Testis (tissue), 2 donors: Measurements from ENCODE around the gene TRIM50.
"Not testable (repeated sequence)": the region's sequence is repeated elsewhere in the genome, so short reads cannot be mapped to it uniquely, and the experiment has no call there.

ENCODE experiments used
- CTCF ChIP-seq, 3 experiments: fragments of 450-650 bp in 2 of 3; fragments of 200-600 bp in 1 of 3; sonication (generic) in 1 of 3; IDR thresholded peaks; one replicate each; pipeline ENCODE4 v1.5.1; 2016 to 2019; ENCODE audit warnings: antibody characterized with exemption in 3 of 3, mild to moderate bottlenecking in 2 of 3, moderate library complexity in 1 of 3
- POLR2A ChIP-seq: fragments of 450-650 bp; IDR thresholded peaks from one replicate; pipeline ENCODE4 v1.6.1; 2017; ENCODE audit warnings: antibody characterized with exemption, mild to moderate bottlenecking, moderate library complexity

- not testable (repeated sequence) for TF ChIP-seq POLR2A; CTCF (IDR thresholded peaks at IDR 0.05)
Observed at GRCh38 chr7:73327449-73327848, 433 bp downstream of the TRIM50 start.
